Stimulated activated CD8-positive, alpha-beta memory T cell treated with anti-CD3 and anti-CD28 coated beads, Interleukin-12 subunit alpha, Interleukin-12 subunit beta, amount 100 ng/mL, for 1 hour (primary cell): ENCODE results near the gene PPARG.

Source experiments
- DNase-seq: peaks from one replicate; pipeline ENCODE4 v3.0.0-alpha.2; 2020; ENCODE audit warnings: low read depth

PPARG gene

DNA sequence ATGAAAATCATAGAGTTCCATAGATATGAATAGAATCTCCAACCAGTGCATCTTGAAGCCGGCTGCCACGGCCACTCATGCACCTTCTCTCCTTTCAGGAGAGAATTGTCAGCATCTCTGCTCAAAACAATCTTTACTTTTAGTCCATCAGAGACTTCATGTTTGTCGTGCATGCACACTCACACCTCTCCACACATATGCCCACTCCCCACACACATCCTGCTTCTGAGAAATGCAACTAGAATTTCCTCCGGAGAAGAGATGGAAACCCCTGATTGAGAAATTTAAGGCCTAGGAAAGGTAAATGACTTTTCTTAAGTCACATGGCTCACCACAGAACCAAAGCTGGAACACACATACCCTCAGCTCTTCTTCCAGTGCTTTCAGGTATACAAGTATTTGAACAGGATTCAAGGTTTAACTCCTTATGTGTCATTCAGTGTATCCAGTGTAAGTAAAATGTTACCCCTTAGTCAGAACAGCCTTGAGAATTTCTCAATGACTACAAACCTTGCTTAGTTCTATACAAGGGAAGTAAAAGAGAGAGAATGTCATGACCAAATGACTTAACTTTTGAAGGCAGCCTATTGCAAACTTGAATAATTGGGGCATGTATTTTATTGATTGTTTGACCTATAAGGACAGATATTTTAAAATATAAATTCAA lies 126.3 kb downstream of the PPARG start:
- no peak for DNase-seq

GRCh38 chr3:12416731-12417130 lies 127.9 kb downstream of the PPARG start:
- DNase-seq = no peak

GRCh38 chr3:12420393-12420792 lies 131.5 kb downstream of the PPARG start:
- no peak for DNase-seq

DNA sequence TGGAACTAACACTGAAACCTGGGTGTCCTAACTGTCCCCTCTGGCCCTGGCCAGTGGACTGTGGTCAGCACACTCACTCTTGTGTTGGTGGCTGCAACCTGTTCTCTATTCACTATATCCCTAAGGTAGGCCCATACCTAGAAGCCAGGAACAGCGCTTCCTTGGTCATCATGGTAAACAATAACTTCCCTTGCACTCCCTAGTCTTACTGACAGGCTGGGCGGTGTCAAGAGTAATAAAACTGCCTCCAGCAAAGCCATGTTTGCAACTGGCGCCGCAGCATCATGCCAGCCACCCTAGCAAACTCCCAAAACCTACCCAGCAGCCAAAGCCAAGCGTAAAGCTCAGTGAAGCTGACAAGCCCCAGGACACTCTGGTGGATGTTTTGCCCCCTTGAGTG lies 132.3 kb downstream of the PPARG start:
- no peak for DNase-seq

DNA sequence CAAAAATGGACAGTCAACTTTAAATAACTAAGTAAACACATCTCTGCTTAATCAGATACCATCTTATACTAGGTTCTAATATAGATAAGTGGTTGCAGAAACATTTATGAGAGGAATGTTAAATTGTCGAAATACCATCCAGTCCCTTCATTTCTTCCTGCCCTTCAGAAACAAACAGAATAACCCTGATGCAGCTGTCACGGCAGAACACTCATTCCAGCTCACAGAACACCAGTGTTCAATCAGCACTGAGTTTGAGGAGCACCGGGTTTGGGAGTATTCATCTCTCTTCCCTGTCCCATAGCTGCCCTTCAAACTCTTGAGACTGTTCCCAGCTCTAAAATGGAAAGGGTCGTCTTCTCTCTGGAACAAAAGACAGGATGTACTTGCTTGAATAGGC lies 134.3 kb downstream of the PPARG start:
- DNase-seq = no peak

DNA sequence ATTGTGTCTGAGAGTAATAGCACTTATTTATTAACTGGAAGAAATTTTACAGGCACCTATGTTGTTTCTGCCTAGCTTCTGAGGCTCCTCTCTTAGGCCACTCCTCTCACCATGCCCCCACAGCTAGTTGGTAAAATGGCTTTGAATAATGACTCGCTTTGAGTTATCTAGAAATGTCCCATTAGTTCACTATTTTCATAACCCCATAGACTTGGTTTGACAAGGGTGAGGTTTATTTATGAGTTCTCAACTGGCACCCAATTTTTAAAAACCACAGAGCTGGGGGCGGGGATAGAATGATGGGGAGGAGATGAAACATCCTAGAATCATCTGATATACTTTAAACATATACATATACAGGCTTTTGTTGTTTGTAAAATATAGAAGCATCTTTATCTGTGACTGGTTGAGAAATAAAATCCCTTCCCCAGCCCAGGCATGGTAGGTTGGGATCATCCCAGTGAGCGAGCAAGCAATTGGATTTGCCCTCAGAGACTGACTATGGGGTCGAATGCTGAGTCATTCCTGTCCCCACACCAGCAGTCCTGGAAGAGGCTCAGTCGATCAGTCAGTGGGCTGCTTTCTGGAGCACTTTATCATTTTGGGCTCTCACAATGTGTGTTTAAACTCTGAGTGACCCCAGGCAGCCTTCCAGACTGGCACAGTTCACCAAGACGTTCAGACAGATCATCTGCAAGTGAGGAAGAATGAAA lies 135.2 kb downstream of the PPARG start:
- DNase-seq = no peak

DNA sequence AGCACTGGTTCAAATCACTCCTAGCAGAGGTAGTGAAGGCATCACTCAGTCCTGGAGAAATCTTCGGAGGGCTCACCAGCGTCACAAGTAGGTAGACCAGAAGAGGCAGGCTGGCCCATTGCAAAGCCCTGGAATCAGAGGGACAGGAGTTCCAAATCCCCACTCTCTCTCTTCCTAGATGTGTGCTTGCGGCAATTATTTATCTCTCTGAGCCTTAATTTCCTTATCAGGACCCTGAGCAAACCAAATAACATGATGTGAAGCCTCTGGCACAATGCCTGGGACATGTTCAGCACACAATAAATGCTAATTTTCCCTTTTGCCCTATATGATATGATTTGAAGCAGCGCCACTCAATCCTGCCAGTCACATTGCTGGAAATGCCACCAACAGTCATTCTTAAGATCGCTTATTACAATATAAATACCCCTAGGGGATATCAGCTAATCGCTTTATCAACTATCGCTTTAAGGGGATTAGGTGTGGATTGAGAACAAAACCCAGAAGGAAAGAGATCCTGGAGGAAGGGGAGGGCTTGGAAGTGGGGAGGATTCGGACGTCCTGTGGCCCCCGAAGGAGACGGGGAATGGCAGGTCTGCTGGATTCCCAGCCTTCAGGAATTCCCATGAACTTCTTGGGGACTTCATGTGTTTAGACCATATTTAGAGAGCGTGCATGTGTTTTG lies 135.9 kb downstream of the PPARG start:
- DNase-seq = no peak

- no peak for DNase-seq
Observed at GRCh38 chr3:12425850-12426579, 137.1 kb downstream of the PPARG start.

DNA sequence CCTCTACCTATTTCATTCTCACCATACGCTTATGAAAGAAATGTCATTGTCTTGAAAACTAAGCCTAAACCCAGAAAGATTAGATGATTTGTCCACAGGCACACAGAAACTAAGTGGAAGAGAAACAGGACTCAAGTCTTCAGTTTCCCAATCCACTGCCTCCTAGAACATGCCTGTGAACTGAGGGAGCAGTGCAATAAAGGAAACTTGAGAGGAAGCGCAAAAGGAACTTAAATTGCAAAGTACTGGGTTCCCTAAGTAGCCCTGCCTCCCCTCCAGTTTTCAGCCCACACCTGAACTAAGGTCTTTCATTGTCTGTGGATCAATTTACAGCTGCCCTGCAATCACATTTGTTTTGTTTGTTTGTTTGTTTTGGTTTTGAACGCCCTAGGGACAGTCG lies 138.7 kb downstream of the PPARG start:
- DNase-seq = no peak

GRCh38 chr3:12428126-12428525 lies 139.3 kb downstream of the PPARG start:
- no peak for DNase-seq

- no peak for DNase-seq
Observed at GRCh38 chr3:12430086-12430485, 141.2 kb downstream of the PPARG start.

DNA sequence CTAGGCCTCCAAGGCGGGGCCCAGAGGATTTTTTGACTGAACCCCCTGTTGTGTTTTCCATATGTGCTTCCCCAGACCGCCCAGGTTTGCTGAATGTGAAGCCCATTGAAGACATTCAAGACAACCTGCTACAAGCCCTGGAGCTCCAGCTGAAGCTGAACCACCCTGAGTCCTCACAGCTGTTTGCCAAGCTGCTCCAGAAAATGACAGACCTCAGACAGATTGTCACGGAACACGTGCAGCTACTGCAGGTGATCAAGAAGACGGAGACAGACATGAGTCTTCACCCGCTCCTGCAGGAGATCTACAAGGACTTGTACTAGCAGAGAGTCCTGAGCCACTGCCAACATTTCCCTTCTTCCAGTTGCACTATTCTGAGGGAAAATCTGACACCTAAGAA lies 145.0 kb downstream of the PPARG start:
- no peak for DNase-seq

DNA sequence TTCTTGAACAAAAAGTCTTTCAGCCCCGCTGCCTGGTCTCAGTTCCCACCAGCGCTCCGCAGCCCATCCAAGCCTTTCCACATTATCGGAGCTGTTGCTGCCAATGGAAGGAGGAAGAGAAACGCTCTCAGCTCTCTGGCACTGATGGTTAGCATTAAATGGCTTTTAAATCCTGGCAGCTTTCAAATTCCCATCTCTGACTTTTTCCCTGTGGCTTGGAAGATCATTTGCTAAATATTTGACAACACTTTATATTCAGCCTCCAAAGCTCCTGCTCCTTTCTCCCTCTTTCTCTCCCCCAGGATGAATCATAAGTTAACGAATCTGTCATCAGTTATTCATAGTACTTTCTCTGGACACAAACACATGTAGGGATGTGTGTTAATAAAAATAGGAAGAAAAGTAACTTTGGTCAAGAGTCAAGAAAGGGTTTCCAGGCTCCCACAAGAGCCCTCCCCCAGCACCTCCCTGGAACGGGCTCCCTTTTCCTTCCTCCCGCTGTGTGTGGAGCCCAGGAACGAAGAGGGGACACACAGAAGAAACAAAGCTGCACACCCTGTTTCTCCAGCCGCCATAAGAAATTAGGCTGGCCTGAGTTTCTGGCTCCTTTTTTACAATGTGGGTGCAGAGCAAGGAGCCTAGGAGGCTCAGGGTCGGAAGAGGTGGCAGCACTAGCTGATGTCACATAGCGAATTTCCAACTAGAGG lies 147.8 kb downstream of the PPARG start:
- no peak for DNase-seq

- DNase-seq = no peak
Observed at GRCh38 chr3:12437221-12437605, 148.3 kb downstream of the PPARG start.

GRCh38 chr3:12437861-12438260 lies 149.0 kb downstream of the PPARG start:
- DNase-seq = no peak

DNA sequence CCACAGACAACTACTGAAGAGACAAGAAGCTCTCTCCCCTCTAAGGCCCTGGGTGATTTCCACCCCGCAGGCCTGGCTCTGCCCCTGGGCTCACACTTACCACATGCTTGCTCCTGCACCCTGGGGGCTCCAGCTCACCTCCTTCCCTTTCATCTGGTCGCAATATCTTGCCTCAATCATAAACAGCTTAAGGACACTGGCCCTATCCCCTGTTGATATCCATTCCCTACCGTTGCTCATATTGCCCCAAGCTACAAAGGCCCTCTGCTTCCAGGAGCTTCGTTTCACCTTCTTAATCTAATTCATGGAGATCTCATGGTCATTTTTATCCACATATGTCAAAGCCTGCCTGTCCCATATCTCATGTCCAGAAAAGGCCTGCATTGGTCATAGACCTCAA lies 149.4 kb downstream of the PPARG start:
- DNase-seq = no peak

GRCh38 chr3:12439161-12439940 lies 150.5 kb downstream of the PPARG start:
- DNase-seq = no peak

DNA sequence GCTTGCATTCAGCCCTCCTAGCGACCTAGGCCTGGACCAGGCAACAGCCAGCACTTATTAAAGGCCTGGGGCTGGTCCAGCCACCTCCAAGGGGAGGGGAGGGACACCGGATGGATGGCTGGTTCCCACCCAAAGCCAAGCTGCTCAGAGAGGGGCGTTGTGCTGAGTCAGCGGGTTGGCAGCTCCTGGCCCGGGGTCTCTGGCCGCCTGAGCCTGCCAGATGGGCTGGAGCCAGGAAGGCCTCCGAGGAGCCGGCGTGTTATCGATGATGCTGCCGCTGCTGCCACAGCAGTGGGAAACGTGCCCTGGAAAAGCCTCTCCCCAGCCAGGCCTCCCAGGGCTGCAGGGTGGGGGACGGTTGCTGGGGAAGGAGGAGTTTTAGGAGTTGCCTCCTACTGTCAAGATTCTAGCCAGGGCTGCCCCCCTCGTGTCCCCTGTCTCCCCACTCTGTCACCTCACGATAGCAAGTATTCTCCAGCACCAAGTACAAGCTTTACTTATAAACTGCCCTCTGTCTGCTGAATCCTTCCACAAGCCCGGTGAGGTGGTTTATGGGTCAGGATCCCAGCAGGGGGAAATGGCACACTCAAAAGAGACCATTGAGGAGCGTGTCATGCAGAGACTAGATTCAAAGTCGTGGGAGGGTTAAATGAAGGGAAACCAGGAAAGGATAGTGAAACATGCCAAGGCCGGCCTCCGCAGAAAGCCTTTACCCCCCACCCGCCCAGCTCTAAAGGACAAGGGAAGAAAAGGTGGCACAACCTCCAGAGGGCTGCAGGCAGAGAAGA lies 152.3 kb downstream of the PPARG start:
- DNase-seq = no peak

- DNase-seq = no peak
Observed at GRCh38 chr3:12442654-12443501, 154.0 kb downstream of the PPARG start.
